H1 (cell line): ENCODE results near the gene VMP1. TPM values are rescaled to one million over a fixed set of nuclear protein-coding genes. Genes with fewer than 3 reads are reported as not detected.

Experiments
- CTCF ChIA-PET: fragments of 300-600 bp; sonication (Branson Sonifier 250); formaldehyde crosslinking; loops from one replicate; lab custom pipeline; 2021; ENCODE audit not compliant: partially characterized antibody; lab: Charles Lee
- POLR2A ChIA-PET: fragments of 300-600 bp; sonication (Branson Sonifier 250); formaldehyde crosslinking; loops from one replicate; lab custom pipeline; 2021; ENCODE audit warnings: inconsistent platforms; ENCODE audit not compliant: partially characterized antibody; lab: Charles Lee
- DNase-seq, 2 experiments: peaks; one replicate each; pipeline versions ENCODE4 v3.0.0 to v3.0.0-alpha.2; 2010 to 2022; ENCODE audit warnings: low spot score in 2 of 2, low read depth in 1 of 2, mixed read lengths in 1 of 2
- FAIRE-seq: peaks from 2 replicates; lab custom pipeline; 2011; peaks lifted over from hg19 to GRCh38; lab: Jason Lieb, UNC
- H2AFZ ChIP-seq: 2 replicates; pipeline ENCODE4 v1.8.1; 2012; ENCODE audit warnings: low read length, inconsistent platforms
- H2AK5ac ChIP-seq: 2 replicates; pipeline ENCODE4 v1.6.1; 2013; ENCODE audit warnings: low read depth, low read length
- H2BK120ac ChIP-seq: replicated peaks from 2 replicates; pipeline ENCODE3; 2013; ENCODE audit warnings: low read depth, low read length, inconsistent platforms
- H2BK12ac ChIP-seq: 2 replicates; pipeline ENCODE4 v1.6.1; 2013; ENCODE audit warnings: low read depth, low read length
- H2BK15ac ChIP-seq: 2 replicates; pipeline ENCODE4 v1.6.1; 2013; ENCODE audit warnings: low read length
- H2BK20ac ChIP-seq: 2 replicates; pipeline ENCODE4 v1.6.1; 2013; ENCODE audit warnings: low read length
- H2BK5ac ChIP-seq: 2 replicates; pipeline ENCODE4 v1.6.1; 2013; ENCODE audit warnings: low read depth, low read length
- H3K14ac ChIP-seq: 2 replicates; pipeline ENCODE4 v1.6.1; 2013; ENCODE audit warnings: inconsistent platforms; ENCODE audit not compliant: insufficient read length
- H3K18ac ChIP-seq: 2 replicates; pipeline ENCODE4 v1.6.1; 2013; ENCODE audit warnings: low read length; ENCODE audit errors: extremely low read depth
- H3K23ac ChIP-seq: 2 replicates; pipeline ENCODE4 v1.6.1; 2013; ENCODE audit warnings: inconsistent platforms; ENCODE audit not compliant: insufficient read length
- H3K23me2 ChIP-seq: 2 replicates; pipeline ENCODE4 v1.6.1; 2013; ENCODE audit warnings: low read depth, low read length
- H3K27ac ChIP-seq: 2 replicates; pipeline ENCODE4 v1.6.1; 2011; ENCODE audit warnings: low read depth, low read length, inconsistent platforms
- H3K27me3 ChIP-seq, 4 experiments: replicated peaks in 1 of 4; 1 replicate in 1 of 4; 2 replicates in 3 of 4; pipeline versions ENCODE4 v1.6.1 to v1.8.1; 2011 to 2013; ENCODE audit warnings: low read length in 3 of 4, mild to moderate bottlenecking in 3 of 4, inconsistent platforms in 2 of 4, mixed read lengths in 2 of 4, moderate library complexity in 1 of 4; ENCODE audit not compliant: control insufficient read depth in 3 of 4, insufficient read depth in 3 of 4; ENCODE audit errors: extremely low read depth in 1 of 4
- H3K36me3 ChIP-seq, 4 experiments: 2 replicates each; pipeline versions ENCODE4 v1.6.1 to v1.8.1; 2011 to 2013; ENCODE audit warnings: mild to moderate bottlenecking in 4 of 4, low read length in 3 of 4, moderate library complexity in 2 of 4, control low read depth in 1 of 4, inconsistent platforms in 1 of 4; ENCODE audit not compliant: insufficient read depth in 4 of 4, control insufficient read depth in 2 of 4
- H3K4ac ChIP-seq: replicated peaks from 2 replicates; pipeline ENCODE3; 2013; ENCODE audit warnings: low read length, low read depth, mixed read lengths, inconsistent platforms; ENCODE audit not compliant: insufficient read length
- H3K4me1 ChIP-seq, 4 experiments: replicated peaks in 1 of 4; 1 replicate in 1 of 4; 2 replicates in 3 of 4; pipeline versions ENCODE4 v1.6.1 to v1.8.1; 2011 to 2013; ENCODE audit warnings: low read length in 3 of 4, inconsistent platforms in 2 of 4, mixed read lengths in 1 of 4; ENCODE audit not compliant: insufficient read depth in 4 of 4, control insufficient read depth in 3 of 4
- H3K4me2 ChIP-seq, 2 experiments: 2 replicates each; pipeline versions ENCODE4 v1.6.1 to v1.8.1; 2011 to 2013; ENCODE audit warnings: low read depth in 2 of 2, low read length in 2 of 2, control low read depth in 1 of 2, inconsistent platforms in 1 of 2, mild to moderate bottlenecking in 1 of 2; ENCODE audit not compliant: insufficient read depth in 1 of 2
- H3K4me3 ChIP-seq, 4 experiments: fragments of 200-600, 300-600 bp in 1 of 4; sonication (generic), shearing (Covaris generic), sonication (Bioruptor Twin) in 1 of 4; 2 replicates each; pipeline versions ENCODE4 v1.5.1 to v1.8.1; 2011 to 2016; ENCODE audit warnings: low read length in 4 of 4, low read depth in 3 of 4, control low read depth in 2 of 4, inconsistent platforms in 2 of 4, mild to moderate bottlenecking in 2 of 4, mixed read lengths in 1 of 4, moderate library complexity in 1 of 4; ENCODE audit not compliant: insufficient read depth in 2 of 4; ENCODE audit errors: extremely low read depth in 1 of 4
- H3K56ac ChIP-seq: replicated peaks from 2 replicates; pipeline ENCODE3; 2013; ENCODE audit warnings: low read depth, mild to moderate bottlenecking, mixed read lengths, low read length, inconsistent platforms; ENCODE audit not compliant: insufficient read length
- H3K79me1 ChIP-seq: 2 replicates; pipeline ENCODE4 v1.6.1; 2013; ENCODE audit warnings: low read depth, low read length, control low read depth
- H3K79me2 ChIP-seq, 2 experiments: 2 replicates each; pipeline versions ENCODE4 v1.6.1 to v1.8.1; 2012 to 2013; ENCODE audit warnings: low read length in 2 of 2, mild to moderate bottlenecking in 2 of 2, inconsistent platforms in 1 of 2; ENCODE audit not compliant: insufficient read depth in 2 of 2, control insufficient read depth in 1 of 2
- H3K9ac ChIP-seq, 4 experiments: replicated peaks in 1 of 4; 1 replicate in 1 of 4; 2 replicates in 3 of 4; pipeline versions ENCODE4 v1.6.1 to v1.8.1; 2011 to 2013; ENCODE audit warnings: low read depth in 3 of 4, low read length in 3 of 4, control low read depth in 2 of 4, mild to moderate bottlenecking in 2 of 4, moderate library complexity in 2 of 4, inconsistent platforms in 1 of 4; ENCODE audit errors: extremely low read depth in 1 of 4
- H3K9me3 ChIP-seq, 2 experiments: 2 replicates each; pipeline versions ENCODE4 v1.6.1 to v1.8.1; 2012 to 2013; ENCODE audit warnings: mild to moderate bottlenecking in 2 of 2, moderate library complexity in 2 of 2, control low read depth in 1 of 2, inconsistent platforms in 1 of 2, low read depth in 1 of 2, low read length in 1 of 2, mixed read lengths in 1 of 2; ENCODE audit not compliant: insufficient read depth in 2 of 2
- H4K20me1 ChIP-seq, 2 experiments: replicated peaks in 1 of 2; 2 replicates each; pipeline versions ENCODE3 to v1.8.1; 2011 to 2013; ENCODE audit warnings: inconsistent platforms in 2 of 2, low read length in 2 of 2, mild to moderate bottlenecking in 1 of 2; ENCODE audit not compliant: insufficient read depth in 2 of 2, control insufficient read depth in 1 of 2
- H4K5ac ChIP-seq: 2 replicates; pipeline ENCODE4 v1.6.1; 2013; ENCODE audit warnings: low read length, low read depth, mixed read lengths, inconsistent platforms; ENCODE audit not compliant: insufficient read length
- H4K8ac ChIP-seq: 2 replicates; pipeline ENCODE4 v1.8.0; 2013; ENCODE audit warnings: mild to moderate bottlenecking, moderate library complexity, low read length, inconsistent platforms; ENCODE audit not compliant: insufficient read depth; ENCODE audit errors: extremely low read depth
- H4K91ac ChIP-seq: replicated peaks from 2 replicates; pipeline ENCODE3; 2013; ENCODE audit warnings: low read length, mixed read lengths, inconsistent platforms; ENCODE audit not compliant: insufficient read length
- BRCA1 ChIP-seq: IDR thresholded peaks from 2 replicates; pipeline ENCODE4 v1.6.1; 2012; ENCODE audit warnings: low read depth, low read length, improper control_type of control experiment
- SP2 ChIP-seq: IDR thresholded peaks from 2 replicates; pipeline ENCODE4 v1.6.1; 2012; ENCODE audit warnings: mild to moderate bottlenecking, low read length, inconsistent platforms
- WGBS, 2 experiments: shearing (Covaris generic) in 1 of 2; methylation state at CpG; one replicate each; pipeline versions ENCODE4 v1.1.6 to v1.1.7; 2013 to 2015; ENCODE audit warnings: low lambda C conversion rate in 2 of 2, mixed read lengths in 2 of 2, inconsistent platforms in 1 of 2, low coverage in 1 of 2, missing lambda C conversion rate in 1 of 2; ENCODE audit not compliant: insufficient replicate concordance in 2 of 2, insufficient coverage in 1 of 2, insufficient read length in 1 of 2; ENCODE audit errors: extremely low coverage in 1 of 2, missing lambda C conversion rate in 1 of 2; 5-methylcytosine and 5-hydroxymethylcytosine counted together
- polyA plus RNA-seq, 7 experiments: library from polyadenylated mRNA; depleted of rRNA in 3 of 7; stranded (reverse) in 5 of 7; unstranded in 2 of 7; fragments of >200 nt in 5 of 7; fragments of 200-250 nt in 2 of 7; gene quantifications; 1 replicate in 5 of 7; 2 replicates in 1 of 7; 4 replicates in 1 of 7; pipeline versions ENCODE4 v1.2.1 to v1.2.3, GENCODE V29; 2011 to 2013; ENCODE audit warnings: missing spikeins in 2 of 7, mixed read lengths in 2 of 7
- total RNA-seq: library from RNA; stranded (reverse); fragmentation: NEBNext Ultra II Directional; extraction: Animal tissue kit (Norgen Biotek cat#: 25700); gene quantifications from 2 replicates; pipeline ENCODE4 v1.2.1, GENCODE V29; 2021

VMP1 gene
- total and polyA plus RNA-seq, 2 of the 8 experiments (the other 6 are each of a cell fraction or from before 2014, with no cell fraction given) = 45.0 to 92.7 TPM

DNA sequence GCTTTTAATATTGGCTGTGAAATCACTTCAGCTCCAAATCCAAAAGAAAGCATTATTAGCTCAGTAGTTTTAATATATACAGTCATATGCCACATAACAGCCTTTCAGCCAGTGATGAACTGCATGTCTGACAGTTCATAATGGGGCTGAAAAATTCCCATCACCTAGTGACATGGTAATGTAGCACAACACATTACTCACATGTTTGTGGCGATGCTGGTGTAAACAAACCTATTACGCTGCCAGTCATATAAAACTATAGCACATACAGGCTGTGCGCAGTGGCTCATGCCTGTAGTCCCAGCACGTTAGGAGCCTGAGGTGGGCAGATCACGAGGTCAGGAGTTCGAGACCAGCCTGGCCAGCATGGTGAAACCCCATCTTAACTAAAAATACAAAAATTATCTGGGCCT is 93.1 kb downstream of the VMP1 start:
- H3K4me3 ChIP-seq = no peak overlapping the region
- no peaks in the 10 kb centered on the region for H3K27me3 ChIP-seq
- H3K56ac ChIP-seq = no peak overlapping the region
- no peaks in the 10 kb centered on the region for H3K79me1 ChIP-seq
- no peak overlapping the region for H2BK15ac ChIP-seq
- no peak overlapping the region for H3K9ac ChIP-seq
- no peaks in the 10 kb centered on the region for H4K20me1 ChIP-seq
- no peak overlapping the region for H3K23ac ChIP-seq
- H2AFZ ChIP-seq = no peak overlapping the region
- H4K91ac ChIP-seq = no peak overlapping the region
- no peaks in the 10 kb centered on the region for H3K23me2 ChIP-seq
- 92% methylated on average over 6 of the region's 6 CpGs; no CpG with 5 or more reads in 1 of the 2 experiments for WGBS, 2 experiments
- H3K9me3 ChIP-seq = no peaks in the 10 kb centered on the region
- H3K79me2 ChIP-seq = no peaks in the 10 kb centered on the region
- H3K4me1 ChIP-seq = no peaks in the 10 kb centered on the region
- no peak for FAIRE-seq
- H2AK5ac ChIP-seq = no peak overlapping the region
- H4K8ac ChIP-seq = no peak overlapping the region
- no peak overlapping the region for H2BK12ac ChIP-seq
- H3K4ac ChIP-seq = no peak overlapping the region
- H3K36me3 ChIP-seq = no peaks in the 10 kb centered on the region
- no peak overlapping the region for H3K18ac ChIP-seq
- no peak overlapping the region for H4K5ac ChIP-seq
- ChIA-PET POLR2A (no interaction called here), CTCF (interaction anchor here (0.8 kb wide), 1 partner anchor 46 kb away, joined by 3 read pairs; no protein-coding TSS in a partner anchor)
- H2BK120ac ChIP-seq = no peak overlapping the region
- no peak for DNase-seq
- no peak overlapping the region for H3K14ac ChIP-seq
- H3K4me2 ChIP-seq = no peak overlapping the region
- H3K27ac ChIP-seq = no peak overlapping the region
- no peak overlapping the region for H2BK5ac ChIP-seq
- no peak overlapping the region for H2BK20ac ChIP-seq
- TF ChIP-seq SP2 = no peak
- TF ChIP-seq BRCA1 = no peak
